ENCODE measurements around the gene PPL. TPM values are rescaled to one million over a fixed set of nuclear protein-coding genes. Genes with fewer than 3 reads are reported as not detected.

Gene PPL
- total and polyA plus RNA-seq, 8 donors: 30.4 to 77.1 (median 37.2) TPM

- TF ChIP-seq CTCF (IDR thresholded peaks at IDR 0.05): no peak
- peaks cover 0 to 8% of the 10 kb centered on the region in 2 donors for H3K27me3 ChIP-seq
- H3K27ac ChIP-seq: no peak overlapping the region
- no peak for ATAC-seq
- DNase-seq: no peak
- intact Hi-C loops (cut with DNase I): no loop called here
- H3K4me3 ChIP-seq: no peak overlapping the region
- peaks cover 0 to 5% of the 10 kb centered on the region in 2 donors for H3K4me1 ChIP-seq
- no peaks in the 10 kb centered on the region for H3K36me3 ChIP-seq
- H3K9me3 ChIP-seq: peaks cover 0 to 19% of the 10 kb centered on the region in 2 donors
Measured at GRCh38 chr16:4926928-4927327, 10.0 kb downstream of the PPL start.

- H3K27ac ChIP-seq: no peak overlapping the region
- no peak overlapping the region for H3K4me3 ChIP-seq
- H3K4me1 ChIP-seq: peaks cover 0 to 5% of the 10 kb centered on the region in 2 donors
- DNase-seq: peak in 1 of 4 donors; percentile 1
- ATAC-seq: no peak
- no peak for TF ChIP-seq CTCF (IDR thresholded peaks at IDR 0.05)
- H3K36me3 ChIP-seq: no peaks in the 10 kb centered on the region
- intact Hi-C loops (cut with DNase I): no loop called here
- peaks cover 0 to 8% of the 10 kb centered on the region in 2 donors for H3K27me3 ChIP-seq
- H3K9me3 ChIP-seq: peaks cover 0 to 19% of the 10 kb centered on the region in 2 donors
Measured at GRCh38 chr16:4925791-4926190, 11.2 kb downstream of the PPL start.

GRCh38 chr16:4925293-4925607, 11.7 kb downstream of the PPL start:
- intact Hi-C loops (cut with DNase I): no loop called here
- H3K27ac ChIP-seq: no peak overlapping the region
- H3K27me3 ChIP-seq: peaks cover 0 to 8% of the 10 kb centered on the region in 2 donors
- H3K4me1 ChIP-seq: peaks cover 0 to 5% of the 10 kb centered on the region in 2 donors
- H3K9me3 ChIP-seq: peaks cover 0 to 19% of the 10 kb centered on the region in 2 donors
- no peak for TF ChIP-seq CTCF (IDR thresholded peaks at IDR 0.05)
- DNase-seq: no peak
- no peak overlapping the region for H3K4me3 ChIP-seq
- ATAC-seq: no peak
- H3K36me3 ChIP-seq: no peaks in the 10 kb centered on the region

- peak overlapping the region; percentile 19 to 50 for H3K27ac ChIP-seq
- intact Hi-C loops (cut with DNase I): no loop called here
Measured at GRCh38 chr16:4924593-4925292, 12.2 kb downstream of the PPL start.

More at GRCh38 chr16:4924593-4925292, 12.2 kb downstream of the PPL start:
- ATAC-seq: peak; percentile 94
- peak in 3 of 4 donors; percentile 42 to 90 (median 66) for DNase-seq
- H3K27me3 ChIP-seq: peaks cover 0 to 8% of the 10 kb centered on the region in 2 donors
- no peaks in the 10 kb centered on the region for H3K36me3 ChIP-seq
- H3K9me3 ChIP-seq: peaks cover 0 to 19% of the 10 kb centered on the region in 2 donors
- TF ChIP-seq CTCF (IDR thresholded peaks at IDR 0.05): no peak
- H3K4me1 ChIP-seq: peaks cover 0 to 5% of the 10 kb centered on the region in 2 donors
- H3K4me3 ChIP-seq: no peak overlapping the region

Measured in left lung (tissue), 10 donors.